Sigmoid colon (tissue), 7 donors: Measurements from ENCODE around the gene KIF26B. TPM values are rescaled to one million over a fixed set of nuclear protein-coding genes. Genes with fewer than 3 reads are reported as not detected.

ENCODE experiments used
- DNase-seq: peaks from one replicate; pipeline ENCODE4 v3.0.0-alpha.2; 2019
- H3K27ac ChIP-seq, 4 donors: fragments of 200-600 bp; sonication (generic); one replicate each; pipeline ENCODE4 v1.5.1; 2016 to 2019; ENCODE audit warnings: mild to moderate bottlenecking in 1 of 4
- H3K27me3 ChIP-seq, 3 donors: fragments of 200-600 bp; sonication (generic); one replicate each; pipeline ENCODE4 v1.5.1; 2019; ENCODE audit warnings: mild to moderate bottlenecking in 1 of 3
- H3K36me3 ChIP-seq, 4 donors: fragments of 200-600 bp; sonication (generic); one replicate each; pipeline ENCODE4 v1.5.1; 2016 to 2019
- H3K4me1 ChIP-seq, 4 donors: fragments of 200-600 bp; sonication (generic); one replicate each; pipeline ENCODE4 v1.5.1; 2017 to 2019
- H3K4me3 ChIP-seq, 4 donors: fragments of 200-600 bp; sonication (generic); one replicate each; pipeline ENCODE4 v1.5.1; 2017 to 2019; ENCODE audit warnings: mild to moderate bottlenecking in 2 of 4, moderate library complexity in 1 of 4
- H3K9me3 ChIP-seq, 4 donors: fragments of 200-600 bp in 3 of 4; sonication (generic) in 3 of 4; one replicate each; pipeline versions ENCODE4 v1.5.1 to v1.6.1; 2013 to 2019
- EP300 ChIP-seq, 4 donors: sonication (generic); formaldehyde crosslinking; IDR thresholded peaks; one replicate each; pipeline ENCODE4 v1.6.1; 2017; ENCODE audit warnings: antibody characterized with exemption in 4 of 4
- POLR2A ChIP-seq, 2 donors: fragments of 450-650 bp; IDR thresholded peaks; one replicate each; pipeline ENCODE4 v1.6.1; 2016; ENCODE audit warnings: antibody characterized with exemption in 2 of 2, mild to moderate bottlenecking in 2 of 2, moderate library complexity in 2 of 2
- POLR2AphosphoS5 ChIP-seq, 4 donors: sonication (generic); formaldehyde crosslinking; IDR thresholded peaks; one replicate each; pipeline ENCODE4 v1.6.1; 2017; ENCODE audit warnings: antibody characterized with exemption in 4 of 4
- WGBS, 2 donors: extraction: QIAGEN DNeasy Blood & Tissue Kit; methylation state at CpG; one replicate each; pipeline ENCODE4 v1.1.7; 2013; 5-methylcytosine and 5-hydroxymethylcytosine counted together
- intact Hi-C: fragments of 100-400 bp; cut with DNase I; formaldehyde crosslinking; loops from one replicate; pipeline ENCODE4 v1.15.1; 2023
- polyA plus RNA-seq, 3 donors: library from polyadenylated mRNA; stranded (reverse); fragments of 200-250 nt; gene quantifications; one replicate each; pipeline ENCODE4 v1.2.3, GENCODE V29; 2013
- total RNA-seq, 4 donors: library from RNA; depleted of rRNA; stranded (reverse); fragments of >200 nt; gene quantifications; one replicate each; pipeline ENCODE4 v1.1.0, GENCODE V29; 2016
- TF ChIP-seq, protein P1 (sequence below), 4 experiments: fragments of 450-650 bp in 3 of 4; fragments of 200-600 bp in 1 of 4; IDR thresholded peaks; one replicate each; pipeline ENCODE4 v1.5.1; 2016 to 2019; ENCODE audit warnings: antibody characterized with exemption in 4 of 4, mild to moderate bottlenecking in 3 of 4, moderate library complexity in 2 of 4
- donor health status: healthy with polysubstance abuse.
- donor health status: Bipolar disorder and iron deficiency.
- donor health status: healthy.

The KIF26B gene
- total and polyA plus RNA-seq, 7 donors, result under 0.01 to 5.5 (median 1.4) TPM; not detected in 1

- intact Hi-C loops, result no loop called here
- H3K27ac ChIP-seq, result no peak overlapping the region
- no peak overlapping the region for H3K4me3 ChIP-seq
- DNase-seq, result no peak
- no peaks in the 10 kb centered on the region for H3K27me3 ChIP-seq
- no peaks in the 10 kb centered on the region for H3K4me1 ChIP-seq
- H3K9me3 ChIP-seq, result no peaks in the 10 kb centered on the region
- TF ChIP-seq POLR2AphosphoS5 (IDR thresholded peaks at IDR 0.05), result no peak
- no peak for TF ChIP-seq EP300 (IDR thresholded peaks at IDR 0.05)
- TF ChIP-seq POLR2A (IDR thresholded peaks at IDR 0.05), result no peak
- TF ChIP-seq, protein P1, sequence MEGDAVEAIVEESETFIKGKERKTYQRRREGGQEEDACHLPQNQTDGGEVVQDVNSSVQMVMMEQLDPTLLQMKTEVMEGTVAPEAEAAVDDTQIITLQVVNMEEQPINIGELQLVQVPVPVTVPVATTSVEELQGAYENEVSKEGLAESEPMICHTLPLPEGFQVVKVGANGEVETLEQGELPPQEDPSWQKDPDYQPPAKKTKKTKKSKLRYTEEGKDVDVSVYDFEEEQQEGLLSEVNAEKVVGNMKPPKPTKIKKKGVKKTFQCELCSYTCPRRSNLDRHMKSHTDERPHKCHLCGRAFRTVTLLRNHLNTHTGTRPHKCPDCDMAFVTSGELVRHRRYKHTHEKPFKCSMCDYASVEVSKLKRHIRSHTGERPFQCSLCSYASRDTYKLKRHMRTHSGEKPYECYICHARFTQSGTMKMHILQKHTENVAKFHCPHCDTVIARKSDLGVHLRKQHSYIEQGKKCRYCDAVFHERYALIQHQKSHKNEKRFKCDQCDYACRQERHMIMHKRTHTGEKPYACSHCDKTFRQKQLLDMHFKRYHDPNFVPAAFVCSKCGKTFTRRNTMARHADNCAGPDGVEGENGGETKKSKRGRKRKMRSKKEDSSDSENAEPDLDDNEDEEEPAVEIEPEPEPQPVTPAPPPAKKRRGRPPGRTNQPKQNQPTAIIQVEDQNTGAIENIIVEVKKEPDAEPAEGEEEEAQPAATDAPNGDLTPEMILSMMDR (IDR thresholded peaks at IDR 0.05), result no peak
- 87 to 96% methylated on average over 1 of the region's 1 CpG for WGBS, 2 donors
- H3K36me3 ChIP-seq, result no peaks in the 10 kb centered on the region
These were observed 365.8 kb downstream of the KIF26B start for GRCh38 chr1:245520611-245521010.

- Histone ChIP-seq H3K4me1 (no peaks in the 10 kb centered on the region), H3K27me3 (no peaks in the 10 kb centered on the region), H3K36me3 (no peaks in the 10 kb centered on the region), H3K4me3 (no peak overlapping the region), H3K27ac (no peak overlapping the region), H3K9me3 (no peaks in the 10 kb centered on the region)
- 84 to 89% methylated on average over 2 of the region's 2 CpGs for WGBS, 2 donors
- intact Hi-C loops, result no loop called here
- DNase-seq, result no peak
- TF ChIP-seq, protein P1 (IDR thresholded peaks at IDR 0.05), result no peak
- no peak for TF ChIP-seq POLR2AphosphoS5 (IDR thresholded peaks at IDR 0.05)
- no peak for TF ChIP-seq EP300 (IDR thresholded peaks at IDR 0.05)
- TF ChIP-seq POLR2A (IDR thresholded peaks at IDR 0.05), result no peak
These were observed 371.4 kb downstream of the KIF26B start for GRCh38 chr1:245526141-245526540.

GRCh38 chr1:245528258-245528635, 373.5 kb downstream of the KIF26B start:
- 73 to 77% methylated on average over 7 of the region's 7 CpGs for WGBS, 2 donors
- Histone ChIP-seq H3K4me3 (no peak overlapping the region), H3K4me1 (no peaks in the 10 kb centered on the region), H3K27ac (no peak overlapping the region), H3K36me3 (no peaks in the 10 kb centered on the region), H3K27me3 (no peaks in the 10 kb centered on the region), H3K9me3 (no peaks in the 10 kb centered on the region)
- intact Hi-C loops, result no loop called here
- TF ChIP-seq POLR2A (IDR thresholded peaks at IDR 0.05) (no peak), EP300 (IDR thresholded peaks at IDR 0.05) (no peak), POLR2AphosphoS5 (IDR thresholded peaks at IDR 0.05) (no peak)
- TF ChIP-seq, protein P1 (IDR thresholded peaks at IDR 0.05), result no peak
- DNase-seq, result no peak

DNA sequence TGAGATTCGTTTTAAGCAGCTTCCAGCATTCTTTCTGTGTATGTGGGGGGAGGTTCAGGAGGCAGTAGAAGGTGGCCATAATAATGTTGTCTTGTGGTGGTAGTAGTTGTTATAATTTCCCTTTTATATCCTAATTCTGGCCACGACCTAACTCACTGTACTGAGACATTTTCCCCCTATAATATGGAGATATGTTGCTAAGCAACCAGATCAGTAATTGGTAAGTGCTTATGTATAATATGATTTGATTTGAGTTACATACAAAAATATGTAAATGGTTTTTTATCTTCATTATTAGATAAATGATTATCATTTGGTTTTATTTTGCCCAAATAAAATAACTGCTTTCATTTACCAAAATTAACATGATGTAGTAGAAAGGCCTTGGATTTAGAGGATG, 376.2 kb downstream of the KIF26B start:
- Histone ChIP-seq H3K9me3 (no peaks in the 10 kb centered on the region), H3K27me3 (no peaks in the 10 kb centered on the region), H3K27ac (no peak overlapping the region), H3K36me3 (no peaks in the 10 kb centered on the region), H3K4me1 (no peaks in the 10 kb centered on the region), H3K4me3 (no peak overlapping the region)
- intact Hi-C loops, result no loop called here
- DNase-seq, result no peak
- WGBS, 2 donors, result 31 to 66% methylated on average over 2 of the region's 2 CpGs
- TF ChIP-seq EP300 (IDR thresholded peaks at IDR 0.05), result no peak
- TF ChIP-seq POLR2A (IDR thresholded peaks at IDR 0.05), result no peak
- no peak for TF ChIP-seq POLR2AphosphoS5 (IDR thresholded peaks at IDR 0.05)
- TF ChIP-seq, protein P1 (IDR thresholded peaks at IDR 0.05), result no peak

DNA sequence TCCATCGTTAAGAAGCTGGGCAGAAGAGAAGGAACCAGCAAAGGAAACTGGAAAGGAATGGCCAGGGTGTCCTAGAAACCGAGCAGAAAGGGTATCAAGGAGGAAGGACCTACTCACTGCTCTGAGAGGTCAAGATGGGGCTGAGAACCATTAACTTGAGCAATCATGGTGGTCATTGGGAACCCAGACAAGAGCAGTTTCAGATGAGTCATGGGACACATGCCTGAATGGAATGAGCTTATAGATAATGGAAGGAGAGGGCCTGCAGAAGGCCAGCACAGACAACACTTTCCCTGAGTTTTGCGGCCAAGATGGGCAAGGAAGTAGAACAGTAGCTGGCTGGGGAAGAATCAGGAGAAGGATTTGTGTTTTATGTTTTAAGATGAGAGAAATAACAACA, 383.2 kb downstream of the KIF26B start:
- no peak for DNase-seq
- 74 to 84% methylated on average over 3 of the region's 3 CpGs for WGBS, 2 donors

More for the DNA sequence above, 383.2 kb downstream of the KIF26B start:
- H3K27ac ChIP-seq, result no peak overlapping the region
- no peaks in the 10 kb centered on the region for H3K36me3 ChIP-seq
- no peaks in the 10 kb centered on the region for H3K27me3 ChIP-seq
- H3K4me1 ChIP-seq, result no peaks in the 10 kb centered on the region
- intact Hi-C loops, result no loop called here
- no peak overlapping the region for H3K4me3 ChIP-seq
- no peaks in the 10 kb centered on the region for H3K9me3 ChIP-seq
- TF ChIP-seq, protein P1 (IDR thresholded peaks at IDR 0.05), result no peak
